ENCODE data around the gene POLR3B.
"Not testable (repeated sequence)": the region's sequence is repeated elsewhere in the genome, so short reads cannot be mapped to it uniquely, and the experiment has no call there.

DNA sequence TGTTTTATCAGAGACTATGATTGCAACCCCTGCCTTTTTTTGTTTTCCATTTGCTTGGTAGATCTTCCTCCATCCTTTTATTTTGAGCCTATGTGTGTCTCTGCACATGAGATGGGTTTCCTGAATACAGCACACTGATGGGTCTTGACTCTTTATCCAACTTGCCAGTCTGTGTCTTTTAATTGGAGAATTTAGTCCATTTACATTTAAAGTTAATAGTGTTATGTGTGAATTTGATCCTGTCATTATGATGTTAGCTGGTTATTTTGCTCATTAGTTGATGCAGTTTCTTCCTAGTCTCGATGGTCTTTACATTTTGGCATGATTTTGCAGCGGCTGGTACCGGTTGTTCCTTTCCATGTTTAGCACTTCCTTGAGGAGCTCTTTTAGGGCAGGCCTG lies 118.1 kb downstream of the POLR3B start:
- TF ChIP-seq FOXK2 (conservative IDR thresholded peaks at IDR 0.05 in 1 of 2, IDR thresholded peaks at IDR 0.05 in 1 of 2; ENCODE audit: low read depth in 2 of 2); ZNF586 (CRISPR knock-in tag; conservative IDR thresholded peaks at IDR 0.05); ZNF121 (CRISPR knock-in tag; conservative IDR thresholded peaks at IDR 0.05); BRCA1 (IDR thresholded peaks at IDR 0.05); BRCA1 (CRISPR knock-in tag; IDR thresholded peaks at IDR 0.05); POLR2AphosphoS5 (IDR thresholded peaks at IDR 0.05; ENCODE audit: control insufficient read depth, insufficient read depth, low read depth, low read length); SMAD3 (CRISPR knock-in tag; conservative IDR thresholded peaks at IDR 0.05); RUNX1 (IDR thresholded peaks at IDR 0.05; ENCODE audit: low read depth); TCF7L2 (IDR thresholded peaks at IDR 0.05; ENCODE audit: low read depth, low read length); JUNB (CRISPR knock-in tag; conservative IDR thresholded peaks at IDR 0.05); CHD4 (IDR thresholded peaks at IDR 0.05; ENCODE audit: insufficient read depth, insufficient replicate concordance, low read depth, low read length, poor library complexity, severe bottlenecking); ZNF766 (CRISPR knock-in tag; conservative IDR thresholded peaks at IDR 0.05): not testable (repeated sequence)
- TF ChIP-seq, protein P1, sequence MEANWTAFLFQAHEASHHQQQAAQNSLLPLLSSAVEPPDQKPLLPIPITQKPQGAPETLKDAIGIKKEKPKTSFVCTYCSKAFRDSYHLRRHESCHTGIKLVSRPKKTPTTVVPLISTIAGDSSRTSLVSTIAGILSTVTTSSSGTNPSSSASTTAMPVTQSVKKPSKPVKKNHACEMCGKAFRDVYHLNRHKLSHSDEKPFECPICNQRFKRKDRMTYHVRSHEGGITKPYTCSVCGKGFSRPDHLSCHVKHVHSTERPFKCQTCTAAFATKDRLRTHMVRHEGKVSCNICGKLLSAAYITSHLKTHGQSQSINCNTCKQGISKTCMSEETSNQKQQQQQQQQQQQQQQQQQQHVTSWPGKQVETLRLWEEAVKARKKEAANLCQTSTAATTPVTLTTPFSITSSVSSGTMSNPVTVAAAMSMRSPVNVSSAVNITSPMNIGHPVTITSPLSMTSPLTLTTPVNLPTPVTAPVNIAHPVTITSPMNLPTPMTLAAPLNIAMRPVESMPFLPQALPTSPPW (CRISPR knock-in tag; IDR thresholded peaks at IDR 0.05) = not testable (repeated sequence)

Measured in K562 (cell line).